Smooth muscle cell (in vitro differentiated cells): ENCODE results near the gene EFHD2. TPM values are rescaled to one million over a fixed set of nuclear protein-coding genes. Genes with fewer than 3 reads are reported as not detected.
A peak's percentile ranks its signal among the peaks of the same experiment; 100 is the strongest.

Experiments
- DNase-seq: peaks from one replicate; lab custom pipeline; 2025; ENCODE audit not compliant: unreplicated experiment; lab: John Stamatoyannopoulos, UW
- H2AFZ ChIP-seq: fragments of 200-600 bp; sonication (generic); 2 replicates; pipeline ENCODE4 v1.6.0; 2016; ENCODE audit warnings: antibody characterized with exemption, low read depth, mild to moderate bottlenecking
- H3F3A ChIP-seq: fragments of 200-600 bp; sonication (generic); 2 replicates; pipeline ENCODE4 v1.6.0; 2017; ENCODE audit warnings: antibody characterized with exemption, low read depth
- H3K27ac ChIP-seq: fragments of 200-600 bp; sonication (generic); 2 replicates; pipeline ENCODE4 v1.5.1; 2016; ENCODE audit warnings: low read depth, mild to moderate bottlenecking
- H3K27me3 ChIP-seq: fragments of 200-600 bp; sonication (generic); 2 replicates; pipeline ENCODE4 v1.6.1; 2016; ENCODE audit warnings: low read depth, mild to moderate bottlenecking
- H3K36me3 ChIP-seq: fragments of 200-600 bp; sonication (generic); 2 replicates; pipeline ENCODE4 v1.5.1; 2016; ENCODE audit warnings: low read depth
- H3K4me1 ChIP-seq: fragments of 200-600 bp; sonication (generic); 2 replicates; pipeline ENCODE4 v1.5.1; 2016; ENCODE audit warnings: low read depth
- H3K4me2 ChIP-seq: fragments of 200-600 bp; sonication (generic); 2 replicates; pipeline ENCODE4 v1.6.0; 2016; ENCODE audit warnings: mild to moderate bottlenecking
- H3K4me3 ChIP-seq: fragments of 200-600 bp; sonication (generic); 2 replicates; pipeline ENCODE4 v1.5.1; 2016; ENCODE audit warnings: mild to moderate bottlenecking
- H3K79me2 ChIP-seq: fragments of 200-600 bp; sonication (generic); 2 replicates; pipeline ENCODE4 v1.6.0; 2016; ENCODE audit warnings: low read depth, mild to moderate bottlenecking
- H3K9ac ChIP-seq: fragments of 200-600 bp; sonication (generic); 2 replicates; pipeline ENCODE4 v1.6.0; 2016; ENCODE audit warnings: low read depth
- H3K9me3 ChIP-seq: fragments of 200-600 bp; sonication (generic); replicated peaks from 2 replicates; pipeline ENCODE4 v1.5.1; 2016; ENCODE audit warnings: low read depth
- H4K20me1 ChIP-seq: fragments of 200-600 bp; sonication (generic); 2 replicates; pipeline ENCODE4 v1.6.0; 2016; ENCODE audit warnings: low read depth
- CTCF ChIP-seq: fragments of 200-600 bp; sonication (generic); IDR thresholded peaks from 2 replicates; pipeline ENCODE4 v1.5.1; 2017; ENCODE audit warnings: borderline replicate concordance, mild to moderate bottlenecking, antibody characterized with exemption; ENCODE audit not compliant: insufficient read depth, poor library complexity, severe bottlenecking
- WGBS: methylation state at CpG from one replicate; pipeline ENCODE4 v1.1.7; 2016; ENCODE audit warnings: low lambda C conversion rate; 5-methylcytosine and 5-hydroxymethylcytosine counted together
- polyA plus RNA-seq: library from polyadenylated mRNA; unstranded; fragments of >200 nt; fragmentation: Nextera tagmentation; extraction: Ambion mirVana; gene quantifications from 2 replicates; pipeline ENCODE4 v1.2.1, GENCODE V29; 2016
- total RNA-seq: library from RNA; depleted of rRNA; stranded (reverse); fragments of >200 nt; gene quantifications from 2 replicates; pipeline ENCODE4 v1.2.3, GENCODE V29; 2014

The EFHD2 gene
- total and polyA plus RNA-seq, 2 experiments from 2014 or later, result 7.0 to 22.9 TPM

GRCh38 chr1:15407580-15407979 is 2.1 kb upstream of the EFHD2 start:
- WGBS, result 78% methylated on average over 7 of the region's 7 CpGs
- no peak for DNase-seq
- Histone ChIP-seq H2AFZ (no peak overlapping the region), H3K27me3 (no peaks in the 10 kb centered on the region), H3K27ac (peak overlapping the region; percentile 75), H3K9ac (peak overlapping the region; percentile 61), H3K4me2 (peak overlapping the region; percentile 28), H4K20me1 (peaks cover 19% of the 10 kb centered on the region), H3K4me1 (peaks cover 10% of the 10 kb centered on the region), H3K9me3 (no peaks in the 10 kb centered on the region), H3K79me2 (no peaks in the 10 kb centered on the region), H3K4me3 (no peak overlapping the region), H3F3A (peaks cover 15% of the 10 kb centered on the region), H3K36me3 (no peaks in the 10 kb centered on the region)
- no peak for TF ChIP-seq CTCF

- Histone ChIP-seq H3K27me3 (no peaks in the 10 kb centered on the region), H3K27ac (peak overlapping the region; percentile 75)
- no peak for DNase-seq
Measured at GRCh38 chr1:15408890-15409387, 749 bp upstream of the EFHD2 start.

GRCh38 chr1:15410223-15410883 is 665 bp downstream of the EFHD2 start:
- 12% methylated on average over 12 of the region's 53 CpGs for WGBS
- Histone ChIP-seq H3K36me3 (no peaks in the 10 kb centered on the region), H3K79me2 (no peaks in the 10 kb centered on the region), H3K9me3 (no peaks in the 10 kb centered on the region), H4K20me1 (peaks cover 37% of the 10 kb centered on the region), H3K4me1 (peaks cover 10% of the 10 kb centered on the region), H2AFZ (peak overlapping the region; percentile 58), H3K27ac (no peak overlapping the region), H3K9ac (peak overlapping the region; percentile 90), H3K27me3 (no peaks in the 10 kb centered on the region), H3K4me2 (peak overlapping the region; percentile 94), H3F3A (peaks cover 15% of the 10 kb centered on the region), H3K4me3 (peak overlapping the region; percentile 89)
- no peak for TF ChIP-seq CTCF
- DNase-seq, result no peak

More at GRCh38 chr1:15408890-15409387, 749 bp upstream of the EFHD2 start:
- Histone ChIP-seq H3K79me2 (no peaks in the 10 kb centered on the region), H3K4me1 (peaks cover 10% of the 10 kb centered on the region), H3K4me3 (peak overlapping the region; percentile 89), H3K4me2 (peak overlapping the region; percentile 94), H3F3A (peaks cover 15% of the 10 kb centered on the region), H4K20me1 (peaks cover 31% of the 10 kb centered on the region), H3K9ac (peak overlapping the region; percentile 90), H2AFZ (no peak overlapping the region), H3K9me3 (no peaks in the 10 kb centered on the region), H3K36me3 (no peaks in the 10 kb centered on the region)
- WGBS, result 31% methylated on average over 14 of the region's 14 CpGs
- no peak for TF ChIP-seq CTCF

GRCh38 chr1:15410884-15411245 is 1.2 kb downstream of the EFHD2 start:
- H3F3A ChIP-seq, result peaks cover 15% of the 10 kb centered on the region
- H3K27ac ChIP-seq, result no peak overlapping the region
- no peaks in the 10 kb centered on the region for H3K27me3 ChIP-seq
- 65% methylated on average over 4 of the region's 11 CpGs for WGBS
- no peak for TF ChIP-seq CTCF
- H3K36me3 ChIP-seq, result no peaks in the 10 kb centered on the region
- H3K9me3 ChIP-seq, result no peaks in the 10 kb centered on the region
- H3K4me2 ChIP-seq, result peak overlapping the region; percentile 94
- no peaks in the 10 kb centered on the region for H3K79me2 ChIP-seq
- H3K4me3 ChIP-seq, result peak overlapping the region; percentile 89
- DNase-seq, result no peak
- peak overlapping the region; percentile 90 for H3K9ac ChIP-seq
- peaks cover 37% of the 10 kb centered on the region for H4K20me1 ChIP-seq
- peaks cover 10% of the 10 kb centered on the region for H3K4me1 ChIP-seq
- no peak overlapping the region for H2AFZ ChIP-seq
